ENCODE data around the gene GALNS.

- no peak for TF ChIP-seq EZH2 (IDR thresholded peaks at IDR 0.05; ENCODE audit: borderline replicate concordance, low read depth, low read length, severe bottlenecking)
- no peak for TF ChIP-seq CTCF (IDR thresholded peaks at IDR 0.05; ENCODE audit: borderline replicate concordance, extremely low read depth, low read length, poor library complexity, severe bottlenecking)
These were observed 34.3 kb downstream of the GALNS start for GRCh38 chr16:88822281-88823040.

Measured in DND-41 (cell line).